ENCODE measurements around the gene DDX39A.
"Not testable (repeated sequence)": the region's sequence is repeated elsewhere in the genome, so short reads cannot be mapped to it uniquely, and the experiment has no call there.

The DDX39A gene

GRCh38 chr19:14419106-14419813 is at the start of gene DDX39A:
TSS of gene DDX39A (minus strand) at chr19:14419341. CDS start at chr19:14413220, 6,121 bp downstream.
- Mint-ChIP-seq H3K27me3 (no peaks in the 10 kb centered on the region), H3K4me3 (peak within 1 kb of the TSS; percentile 93), H3K9me3 (ENCODE audit: low read depth) (no peaks in the 10 kb centered on the region), H3K4me1 (ENCODE audit: low read depth) (peaks cover 30% of the 10 kb centered on the region), H3K27ac (peak within 1 kb of the TSS; percentile 96), H3K36me3 (peaks cover 8% of the 10 kb centered on the region)

DNA sequence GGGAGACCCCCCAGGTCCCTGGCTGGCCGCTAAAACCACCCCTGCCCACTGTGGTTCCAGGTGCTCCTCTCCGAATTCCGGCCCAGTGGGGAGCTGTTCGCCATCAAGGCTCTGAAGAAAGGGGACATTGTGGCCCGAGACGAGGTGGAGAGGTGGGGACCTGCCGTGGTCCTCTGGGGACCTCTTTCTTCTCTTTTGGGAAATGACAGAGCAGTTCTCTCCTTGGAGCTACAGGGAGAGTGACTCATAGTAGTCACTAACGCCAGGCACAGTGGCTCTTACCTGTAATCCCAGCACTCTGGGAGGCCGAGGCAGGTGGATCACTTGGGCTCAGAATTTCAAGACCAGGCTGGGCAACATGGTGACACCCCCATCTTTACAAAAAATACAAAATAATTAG is 48.7 kb upstream of the DDX39A start:
- no peaks in the 10 kb centered on the region for H3K9me3 Mint-ChIP-seq (ENCODE audit: low read depth)
- H3K4me3 Mint-ChIP-seq, result no peak overlapping the region
- H3K4me1 Mint-ChIP-seq (ENCODE audit: low read depth), result peaks cover 2% of the 10 kb centered on the region
- H3K36me3 Mint-ChIP-seq, result no peaks in the 10 kb centered on the region
- no peak overlapping the region for H3K27ac Mint-ChIP-seq
- no peaks in the 10 kb centered on the region for H3K27me3 Mint-ChIP-seq

DNA sequence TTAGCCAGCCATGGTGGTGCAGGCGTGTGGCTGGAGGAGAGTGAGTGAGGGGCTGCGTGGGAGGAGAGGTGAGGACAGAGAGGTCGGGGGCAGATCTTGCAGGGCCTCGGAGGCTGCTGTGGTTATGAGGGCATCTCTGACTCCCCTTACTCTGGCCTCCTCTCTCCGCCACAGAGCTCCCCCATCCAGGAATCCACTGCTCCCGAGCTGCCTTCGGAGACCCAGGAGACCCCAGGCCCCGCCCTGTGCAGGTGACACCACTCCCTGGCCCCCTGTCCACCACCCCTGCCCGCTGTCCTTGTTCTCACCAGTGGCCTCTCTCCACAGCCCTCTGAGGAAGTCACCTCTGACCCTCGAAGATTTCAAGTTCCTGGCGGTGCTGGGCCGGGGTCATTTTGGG is 48.2 kb upstream of the DDX39A start:
- Mint-ChIP-seq H3K4me1 (ENCODE audit: low read depth) (no peaks in the 10 kb centered on the region), H3K27me3 (no peaks in the 10 kb centered on the region), H3K27ac (no peak overlapping the region), H3K9me3 (ENCODE audit: low read depth) (no peaks in the 10 kb centered on the region), H3K4me3 (no peak overlapping the region), H3K36me3 (no peaks in the 10 kb centered on the region)

- Mint-ChIP-seq H3K4me1 (ENCODE audit: low read depth) (no peaks in the 10 kb centered on the region), H3K9me3 (ENCODE audit: low read depth) (no peaks in the 10 kb centered on the region), H3K36me3 (peaks cover 4% of the 10 kb centered on the region), H3K27ac (no peak overlapping the region), H3K4me3 (no peak overlapping the region), H3K27me3 (no peaks in the 10 kb centered on the region)
These were observed 44.6 kb upstream of the DDX39A start for GRCh38 chr19:14463747-14464146.

GRCh38 chr19:14462401-14462800 is 43.3 kb upstream of the DDX39A start:
- not testable (repeated sequence) for H3K4me1 Mint-ChIP-seq (ENCODE audit: low read depth); H3K36me3 Mint-ChIP-seq; H3K27me3 Mint-ChIP-seq; H3K4me3 Mint-ChIP-seq; H3K9me3 Mint-ChIP-seq (ENCODE audit: low read depth); H3K27ac Mint-ChIP-seq

DNA sequence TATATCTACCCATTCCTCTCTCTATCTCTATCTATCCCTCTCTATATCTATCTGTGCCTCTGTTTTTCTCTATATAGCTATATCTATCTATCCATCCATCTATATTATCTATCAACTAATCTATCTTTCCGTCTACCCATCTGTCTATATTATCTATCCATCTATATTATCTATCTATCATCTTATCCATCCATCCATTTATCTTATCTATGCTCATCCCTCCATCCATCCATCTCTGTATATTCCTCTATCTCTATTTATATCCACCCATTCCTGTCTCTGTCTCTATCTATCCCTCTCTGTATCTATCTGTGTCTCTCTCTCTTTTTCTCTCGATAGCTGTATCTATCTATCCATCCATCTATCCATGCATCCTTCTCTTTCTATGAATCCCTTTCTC is 41.8 kb upstream of the DDX39A start:
- H3K4me1 Mint-ChIP-seq (ENCODE audit: low read depth), result no peaks in the 10 kb centered on the region
- peak overlapping the region; percentile 6 for H3K27ac Mint-ChIP-seq
- H3K36me3 Mint-ChIP-seq, result peaks cover 4% of the 10 kb centered on the region
- no peaks in the 10 kb centered on the region for H3K9me3 Mint-ChIP-seq (ENCODE audit: low read depth)
- no peaks in the 10 kb centered on the region for H3K27me3 Mint-ChIP-seq
- no peak overlapping the region for H3K4me3 Mint-ChIP-seq

- H3K9me3 Mint-ChIP-seq (ENCODE audit: low read depth), result no peaks in the 10 kb centered on the region
- peak overlapping the region; percentile 22 for H3K27ac Mint-ChIP-seq
- H3K36me3 Mint-ChIP-seq, result peaks cover 4% of the 10 kb centered on the region
- H3K4me1 Mint-ChIP-seq (ENCODE audit: low read depth), result no peaks in the 10 kb centered on the region
- H3K27me3 Mint-ChIP-seq, result no peaks in the 10 kb centered on the region
- no peak overlapping the region for H3K4me3 Mint-ChIP-seq
These were observed 40.6 kb upstream of the DDX39A start for GRCh38 chr19:14459703-14460102.

DNA sequence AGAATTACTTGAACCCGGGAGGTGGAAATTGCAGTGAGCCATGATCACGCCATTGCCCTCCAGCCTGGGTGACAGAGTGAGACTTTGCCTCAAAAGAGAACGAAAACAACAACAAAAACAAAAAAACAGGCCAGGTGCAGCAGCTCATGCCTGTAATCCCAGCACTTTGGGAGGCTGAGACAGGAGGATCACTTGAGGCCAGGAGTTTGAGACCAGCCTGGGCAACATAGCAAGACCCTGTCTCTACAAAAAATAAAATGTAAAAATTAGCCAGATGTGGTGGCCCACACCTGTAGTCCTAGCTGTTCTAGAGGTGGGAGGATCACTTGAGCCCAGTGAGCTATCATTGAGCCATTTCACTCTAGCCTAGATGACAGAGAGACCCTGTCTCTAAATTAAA is 33.2 kb upstream of the DDX39A start:
- not testable (repeated sequence) for H3K36me3 Mint-ChIP-seq; H3K4me3 Mint-ChIP-seq; H3K27ac Mint-ChIP-seq; H3K27me3 Mint-ChIP-seq; H3K9me3 Mint-ChIP-seq (ENCODE audit: low read depth)
- H3K4me1 Mint-ChIP-seq (ENCODE audit: low read depth), result peaks cover 12% of the 10 kb centered on the region

- H3K27ac Mint-ChIP-seq, result no peak overlapping the region
These were observed 31.7 kb upstream of the DDX39A start for GRCh38 chr19:14450876-14451275.

DNA sequence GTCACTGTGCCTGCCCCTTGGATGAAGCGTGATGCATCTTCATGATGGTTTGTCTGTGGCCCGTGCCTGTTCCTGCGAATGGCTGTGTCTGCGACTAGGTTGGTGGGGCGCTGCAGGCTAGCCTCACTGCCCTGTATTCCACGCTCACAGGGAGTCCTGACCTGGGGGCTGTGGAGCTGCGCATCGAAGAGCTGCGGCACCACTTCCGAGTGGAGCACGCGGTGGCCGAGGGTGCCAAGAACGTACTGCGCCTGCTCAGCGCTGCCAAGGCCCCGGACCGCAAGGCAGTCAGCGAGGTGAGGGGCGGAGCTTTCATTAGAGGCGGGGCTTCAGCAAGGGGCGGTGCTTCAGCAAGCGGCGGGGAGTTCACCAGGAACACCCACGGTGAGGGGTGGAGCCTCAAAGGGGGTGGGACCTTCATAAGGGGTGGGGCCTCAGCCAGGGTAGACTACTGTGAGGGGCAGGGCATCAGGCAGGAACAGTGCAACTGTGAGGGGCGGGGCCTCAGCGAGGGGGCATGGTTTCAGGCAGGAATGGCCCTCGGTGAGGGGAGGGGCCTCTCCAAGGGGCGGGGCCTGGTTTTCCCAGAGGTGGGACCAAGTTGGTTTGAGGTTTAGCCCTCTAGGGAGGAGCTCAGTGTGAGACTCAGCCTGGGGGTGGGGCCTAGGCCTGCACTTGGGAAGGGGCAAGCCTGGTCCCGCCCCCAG is 31.2 kb upstream of the DDX39A start:
- no peaks in the 10 kb centered on the region for H3K9me3 Mint-ChIP-seq (ENCODE audit: low read depth)
- H3K36me3 Mint-ChIP-seq, result peaks cover 10% of the 10 kb centered on the region
- H3K4me3 Mint-ChIP-seq, result no peak overlapping the region
- peak overlapping the region; percentile 16 for H3K27ac Mint-ChIP-seq
- H3K27me3 Mint-ChIP-seq, result no peaks in the 10 kb centered on the region
- peaks cover 14% of the 10 kb centered on the region for H3K4me1 Mint-ChIP-seq (ENCODE audit: low read depth)

More at GRCh38 chr19:14450876-14451275, 31.7 kb upstream of the DDX39A start:
- Mint-ChIP-seq H3K36me3 (peaks cover 10% of the 10 kb centered on the region), H3K27me3 (no peaks in the 10 kb centered on the region), H3K4me1 (ENCODE audit: low read depth) (peaks cover 13% of the 10 kb centered on the region), H3K4me3 (no peak overlapping the region), H3K9me3 (ENCODE audit: low read depth) (no peaks in the 10 kb centered on the region)

DNA sequence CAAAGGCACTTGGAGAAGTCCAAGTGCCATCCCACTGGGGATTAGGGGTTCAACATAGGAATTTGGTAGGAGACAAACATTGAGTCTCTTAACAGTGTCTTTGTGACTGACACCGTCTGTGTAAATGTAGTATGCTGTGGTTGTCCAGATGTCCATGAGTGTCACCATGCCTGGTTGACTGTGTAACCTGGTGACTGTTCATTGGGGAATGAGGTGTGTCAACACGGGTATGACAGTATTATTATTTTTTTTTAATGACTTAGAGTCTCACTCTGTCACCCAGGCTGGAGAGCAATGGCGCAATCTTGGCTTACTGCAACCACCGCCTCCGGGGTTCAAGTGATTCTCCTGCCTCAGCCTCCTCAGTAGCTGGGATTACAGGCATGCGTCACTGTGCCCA is 30.2 kb upstream of the DDX39A start:
- no peak overlapping the region for H3K4me3 Mint-ChIP-seq
- peaks cover 19% of the 10 kb centered on the region for H3K4me1 Mint-ChIP-seq (ENCODE audit: low read depth)
- no peak overlapping the region for H3K27ac Mint-ChIP-seq
- peaks cover 11% of the 10 kb centered on the region for H3K36me3 Mint-ChIP-seq
- H3K9me3 Mint-ChIP-seq (ENCODE audit: low read depth), result no peaks in the 10 kb centered on the region
- H3K27me3 Mint-ChIP-seq, result no peaks in the 10 kb centered on the region

- no peaks in the 10 kb centered on the region for H3K9me3 Mint-ChIP-seq (ENCODE audit: low read depth)
- H3K4me3 Mint-ChIP-seq, result no peak overlapping the region
- H3K27me3 Mint-ChIP-seq, result no peaks in the 10 kb centered on the region
- H3K27ac Mint-ChIP-seq, result peak overlapping the region; percentile 28
- H3K36me3 Mint-ChIP-seq, result peaks cover 11% of the 10 kb centered on the region
- H3K4me1 Mint-ChIP-seq (ENCODE audit: low read depth), result peaks cover 26% of the 10 kb centered on the region
These were observed 27.3 kb upstream of the DDX39A start for GRCh38 chr19:14446336-14447036.

DNA sequence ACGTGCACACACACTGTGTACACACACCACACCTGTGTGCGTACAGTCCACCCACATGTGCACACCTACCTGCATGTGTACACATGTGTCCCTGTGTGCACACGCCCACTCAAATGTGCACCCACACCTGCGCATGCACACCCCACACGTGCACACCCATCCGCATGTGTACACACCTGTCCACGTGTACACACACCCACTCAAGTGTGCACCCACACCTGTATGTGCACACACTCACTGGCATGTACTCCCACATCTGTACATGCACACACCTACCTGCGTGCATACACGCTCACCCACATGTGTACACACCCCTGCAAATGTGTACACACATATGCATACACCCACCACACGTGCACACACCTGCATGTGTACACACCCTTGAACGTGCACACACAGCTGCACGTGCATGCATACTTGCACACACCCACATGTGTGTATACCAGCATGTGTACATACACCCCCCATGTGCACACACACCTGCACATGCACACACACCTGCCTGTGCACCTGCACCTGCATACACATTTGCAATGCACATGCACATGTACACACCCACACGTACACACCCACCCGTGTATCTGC is 24.6 kb upstream of the DDX39A start:
- no peaks in the 10 kb centered on the region for H3K27me3 Mint-ChIP-seq
- no peak overlapping the region for H3K4me3 Mint-ChIP-seq
- H3K36me3 Mint-ChIP-seq, result peaks cover 5% of the 10 kb centered on the region
- H3K27ac Mint-ChIP-seq, result no peak overlapping the region
- peaks cover 39% of the 10 kb centered on the region for H3K4me1 Mint-ChIP-seq (ENCODE audit: low read depth)
- H3K9me3 Mint-ChIP-seq (ENCODE audit: low read depth), result no peaks in the 10 kb centered on the region

DNA sequence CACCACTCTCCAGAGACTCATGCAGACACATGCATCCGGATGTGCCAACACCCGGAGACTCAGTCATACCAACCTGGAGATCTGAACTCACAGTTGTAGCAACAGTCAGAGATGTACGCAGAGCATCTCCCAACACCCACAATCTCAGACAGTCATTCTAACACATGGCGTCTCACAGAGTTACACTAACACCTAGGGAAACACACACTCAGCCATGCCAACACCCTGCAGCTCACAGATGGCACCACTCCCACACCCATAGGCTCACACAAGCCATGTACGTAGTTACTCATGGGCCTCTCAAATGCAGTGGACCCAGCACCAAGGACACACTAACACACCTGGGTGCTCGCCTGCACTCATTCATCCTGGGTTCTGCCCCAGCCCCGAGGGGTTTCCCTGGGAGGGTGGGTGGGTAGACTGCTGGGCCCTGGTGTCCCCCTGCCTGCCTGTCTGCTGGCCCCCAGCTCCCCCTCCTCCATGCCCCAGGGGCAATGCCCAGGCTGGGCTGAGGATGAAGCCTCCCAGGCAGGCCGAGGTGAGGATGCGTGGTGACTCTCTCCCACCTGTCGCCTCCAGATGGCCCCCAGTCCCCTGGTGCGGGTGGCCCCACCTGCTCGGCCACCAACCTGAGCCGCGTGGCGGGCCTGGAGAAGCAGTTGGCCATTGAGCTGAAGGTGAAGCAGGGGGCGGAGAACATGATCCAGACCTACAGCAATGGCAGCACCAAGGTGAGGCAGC is 23.9 kb upstream of the DDX39A start:
- Mint-ChIP-seq H3K27ac (peak overlapping the region; percentile 28), H3K4me1 (ENCODE audit: low read depth) (peaks cover 37% of the 10 kb centered on the region), H3K9me3 (ENCODE audit: low read depth) (no peaks in the 10 kb centered on the region), H3K4me3 (no peak overlapping the region), H3K36me3 (peaks cover 5% of the 10 kb centered on the region), H3K27me3 (no peaks in the 10 kb centered on the region)
